ENCODE measurements around the gene COL8A1.

COL8A1 gene

GRCh38 chr3:99674086-99674789, 35.8 kb downstream of the COL8A1 start:
- DNase-seq, result no peak
- Histone ChIP-seq H3K79me2 (ENCODE audit: control insufficient read depth, insufficient read depth, low read length) (no peaks in the 10 kb centered on the region), H2BK120ac (ENCODE audit: low read depth, low read length) (no peak overlapping the region), H3K9ac (ENCODE audit: low read length) (no peak overlapping the region), H3K4me3 (ENCODE audit: low read length) (no peak overlapping the region), H2BK15ac (replicated peaks; ENCODE audit: low read depth) (no peak overlapping the region), H2AK5ac (ENCODE audit: low read length) (no peak overlapping the region), H3K56ac (ENCODE audit: low read length) (no peak overlapping the region), H4K8ac (ENCODE audit: low read depth, low read length) (no peak overlapping the region), H3K79me1 (ENCODE audit: low read length) (no peaks in the 10 kb centered on the region), H3K27ac (ENCODE audit: low read depth, low read length) (no peak overlapping the region), H3K4me1 (ENCODE audit: control insufficient read depth, low read depth, low read length) (no peaks in the 10 kb centered on the region), H2BK5ac (ENCODE audit: low read length) (no peak overlapping the region), H3K27me3 (ENCODE audit: insufficient read depth, low read length, poor library complexity) (no peaks in the 10 kb centered on the region), H3K36me3 (ENCODE audit: control insufficient read depth, insufficient read depth, low read length) (no peaks in the 10 kb centered on the region), H3K18ac (ENCODE audit: low read length) (no peak overlapping the region), H3K4ac (ENCODE audit: low read depth, low read length) (no peak overlapping the region), H3K4me2 (ENCODE audit: low read length) (no peak overlapping the region), H4K5ac (ENCODE audit: low read length) (no peak overlapping the region), H3K23ac (ENCODE audit: low read length) (no peak overlapping the region)
- no CpG with 5 or more reads among the region's 2 CpGs for WGBS (ENCODE audit: extremely low coverage, insufficient coverage, low lambda C conversion rate)

- no peak for DNase-seq
- H3K56ac ChIP-seq (ENCODE audit: low read length), result no peak overlapping the region
- H2AK5ac ChIP-seq (ENCODE audit: low read length), result no peak overlapping the region
- no peak overlapping the region for H3K4ac ChIP-seq (ENCODE audit: low read depth, low read length)
- no peak overlapping the region for H3K4me2 ChIP-seq (ENCODE audit: low read length)
- H3K79me2 ChIP-seq (ENCODE audit: control insufficient read depth, insufficient read depth, low read length), result no peaks in the 10 kb centered on the region
- no peaks in the 10 kb centered on the region for H3K27me3 ChIP-seq (ENCODE audit: insufficient read depth, low read length, poor library complexity)
- no peak overlapping the region for H4K5ac ChIP-seq (ENCODE audit: low read length)
- H3K23ac ChIP-seq (ENCODE audit: low read length), result no peak overlapping the region
- WGBS (ENCODE audit: extremely low coverage, insufficient coverage, low lambda C conversion rate), result no CpG with 5 or more reads among the region's 1 CpG
- H2BK15ac ChIP-seq (replicated peaks; ENCODE audit: low read depth), result no peak overlapping the region
- no peaks in the 10 kb centered on the region for H3K4me1 ChIP-seq (ENCODE audit: control insufficient read depth, low read depth, low read length)
- no peak overlapping the region for H4K8ac ChIP-seq (ENCODE audit: low read depth, low read length)
- no peak overlapping the region for H2BK5ac ChIP-seq (ENCODE audit: low read length)
- no peaks in the 10 kb centered on the region for H3K36me3 ChIP-seq (ENCODE audit: control insufficient read depth, insufficient read depth, low read length)
- H3K4me3 ChIP-seq (ENCODE audit: low read length), result no peak overlapping the region
- no peak overlapping the region for H3K9ac ChIP-seq (ENCODE audit: low read length)
- H3K79me1 ChIP-seq (ENCODE audit: low read length), result no peaks in the 10 kb centered on the region
- H3K18ac ChIP-seq (ENCODE audit: low read length), result no peak overlapping the region
- H3K27ac ChIP-seq (ENCODE audit: low read depth, low read length), result no peak overlapping the region
- H2BK120ac ChIP-seq (ENCODE audit: low read depth, low read length), result no peak overlapping the region
Observed at GRCh38 chr3:99678023-99678422, 39.6 kb downstream of the COL8A1 start.

- no peaks in the 10 kb centered on the region for H3K4me1 ChIP-seq (ENCODE audit: control insufficient read depth, low read depth, low read length)
- H2BK5ac ChIP-seq (ENCODE audit: low read length), result no peak overlapping the region
- H2BK120ac ChIP-seq (ENCODE audit: low read depth, low read length), result no peak overlapping the region
- H3K4ac ChIP-seq (ENCODE audit: low read depth, low read length), result no peak overlapping the region
- no peak overlapping the region for H3K23ac ChIP-seq (ENCODE audit: low read length)
- no peak overlapping the region for H3K4me2 ChIP-seq (ENCODE audit: low read length)
- no peak overlapping the region for H2BK15ac ChIP-seq (replicated peaks; ENCODE audit: low read depth)
- H3K56ac ChIP-seq (ENCODE audit: low read length), result no peak overlapping the region
- no peak for DNase-seq
- H4K5ac ChIP-seq (ENCODE audit: low read length), result no peak overlapping the region
- no CpG with 5 or more reads among the region's 2 CpGs for WGBS (ENCODE audit: extremely low coverage, insufficient coverage, low lambda C conversion rate)
- H3K9ac ChIP-seq (ENCODE audit: low read length), result no peak overlapping the region
- H4K8ac ChIP-seq (ENCODE audit: low read depth, low read length), result no peak overlapping the region
- no peaks in the 10 kb centered on the region for H3K79me2 ChIP-seq (ENCODE audit: control insufficient read depth, insufficient read depth, low read length)
- H2AK5ac ChIP-seq (ENCODE audit: low read length), result no peak overlapping the region
- H3K18ac ChIP-seq (ENCODE audit: low read length), result no peak overlapping the region
- no peak overlapping the region for H3K27ac ChIP-seq (ENCODE audit: low read depth, low read length)
- no peaks in the 10 kb centered on the region for H3K36me3 ChIP-seq (ENCODE audit: control insufficient read depth, insufficient read depth, low read length)
- H3K4me3 ChIP-seq (ENCODE audit: low read length), result no peak overlapping the region
- H3K79me1 ChIP-seq (ENCODE audit: low read length), result no peaks in the 10 kb centered on the region
- H3K27me3 ChIP-seq (ENCODE audit: insufficient read depth, low read length, poor library complexity), result no peaks in the 10 kb centered on the region
Observed at GRCh38 chr3:99678896-99679295, 40.5 kb downstream of the COL8A1 start.

- no peak overlapping the region for H3K18ac ChIP-seq (ENCODE audit: low read length)
- no peak overlapping the region for H3K9ac ChIP-seq (ENCODE audit: low read length)
- no peak overlapping the region for H4K8ac ChIP-seq (ENCODE audit: low read depth, low read length)
- H2BK5ac ChIP-seq (ENCODE audit: low read length), result no peak overlapping the region
- H2BK120ac ChIP-seq (ENCODE audit: low read depth, low read length), result no peak overlapping the region
- no peaks in the 10 kb centered on the region for H3K27me3 ChIP-seq (ENCODE audit: insufficient read depth, low read length, poor library complexity)
- no peaks in the 10 kb centered on the region for H3K36me3 ChIP-seq (ENCODE audit: control insufficient read depth, insufficient read depth, low read length)
- H3K79me1 ChIP-seq (ENCODE audit: low read length), result no peaks in the 10 kb centered on the region
- no peak overlapping the region for H3K4ac ChIP-seq (ENCODE audit: low read depth, low read length)
- no peak overlapping the region for H2BK15ac ChIP-seq (replicated peaks; ENCODE audit: low read depth)
- no peak overlapping the region for H3K23ac ChIP-seq (ENCODE audit: low read length)
- no peak for DNase-seq
- no peaks in the 10 kb centered on the region for H3K79me2 ChIP-seq (ENCODE audit: control insufficient read depth, insufficient read depth, low read length)
- no peak overlapping the region for H3K4me2 ChIP-seq (ENCODE audit: low read length)
- no peak overlapping the region for H4K5ac ChIP-seq (ENCODE audit: low read length)
- no peaks in the 10 kb centered on the region for H3K4me1 ChIP-seq (ENCODE audit: control insufficient read depth, low read depth, low read length)
- no peak overlapping the region for H2AK5ac ChIP-seq (ENCODE audit: low read length)
- H3K4me3 ChIP-seq (ENCODE audit: low read length), result no peak overlapping the region
- WGBS (ENCODE audit: extremely low coverage, insufficient coverage, low lambda C conversion rate), result no CpG with 5 or more reads among the region's 1 CpG
- no peak overlapping the region for H3K27ac ChIP-seq (ENCODE audit: low read depth, low read length)
- H3K56ac ChIP-seq (ENCODE audit: low read length), result no peak overlapping the region
Observed at GRCh38 chr3:99681512-99681911, 43.1 kb downstream of the COL8A1 start.

GRCh38 chr3:99681976-99682375, 43.6 kb downstream of the COL8A1 start:
- Histone ChIP-seq H2BK120ac (ENCODE audit: low read depth, low read length) (no peak overlapping the region), H4K8ac (ENCODE audit: low read depth, low read length) (no peak overlapping the region), H3K4ac (ENCODE audit: low read depth, low read length) (no peak overlapping the region), H2BK15ac (replicated peaks; ENCODE audit: low read depth) (no peak overlapping the region), H3K4me2 (ENCODE audit: low read length) (no peak overlapping the region), H3K4me3 (ENCODE audit: low read length) (no peak overlapping the region), H4K5ac (ENCODE audit: low read length) (no peak overlapping the region), H3K36me3 (ENCODE audit: control insufficient read depth, insufficient read depth, low read length) (no peaks in the 10 kb centered on the region), H3K27me3 (ENCODE audit: insufficient read depth, low read length, poor library complexity) (no peaks in the 10 kb centered on the region), H3K23ac (ENCODE audit: low read length) (no peak overlapping the region), H3K79me2 (ENCODE audit: control insufficient read depth, insufficient read depth, low read length) (no peaks in the 10 kb centered on the region), H3K9ac (ENCODE audit: low read length) (no peak overlapping the region), H2AK5ac (ENCODE audit: low read length) (no peak overlapping the region), H3K56ac (ENCODE audit: low read length) (no peak overlapping the region), H3K27ac (ENCODE audit: low read depth, low read length) (no peak overlapping the region), H3K4me1 (ENCODE audit: control insufficient read depth, low read depth, low read length) (no peaks in the 10 kb centered on the region), H3K79me1 (ENCODE audit: low read length) (no peaks in the 10 kb centered on the region), H3K18ac (ENCODE audit: low read length) (no peak overlapping the region), H2BK5ac (ENCODE audit: low read length) (no peak overlapping the region)
- WGBS (ENCODE audit: extremely low coverage, insufficient coverage, low lambda C conversion rate), result no CpG with 5 or more reads among the region's 9 CpGs
- DNase-seq, result no peak

GRCh38 chr3:99683465-99683864, 45.1 kb downstream of the COL8A1 start:
- Histone ChIP-seq H3K27me3 (ENCODE audit: insufficient read depth, low read length, poor library complexity) (no peaks in the 10 kb centered on the region), H3K4ac (ENCODE audit: low read depth, low read length) (no peak overlapping the region), H3K4me3 (ENCODE audit: low read length) (no peak overlapping the region), H2AK5ac (ENCODE audit: low read length) (no peak overlapping the region), H2BK15ac (replicated peaks; ENCODE audit: low read depth) (no peak overlapping the region), H3K27ac (ENCODE audit: low read depth, low read length) (no peak overlapping the region), H2BK5ac (ENCODE audit: low read length) (no peak overlapping the region), H2BK120ac (ENCODE audit: low read depth, low read length) (no peak overlapping the region), H3K79me2 (ENCODE audit: control insufficient read depth, insufficient read depth, low read length) (no peaks in the 10 kb centered on the region), H3K36me3 (ENCODE audit: control insufficient read depth, insufficient read depth, low read length) (no peaks in the 10 kb centered on the region), H3K56ac (ENCODE audit: low read length) (no peak overlapping the region), H4K8ac (ENCODE audit: low read depth, low read length) (no peak overlapping the region), H3K4me2 (ENCODE audit: low read length) (no peak overlapping the region), H3K9ac (ENCODE audit: low read length) (no peak overlapping the region), H3K18ac (ENCODE audit: low read length) (no peak overlapping the region), H3K79me1 (ENCODE audit: low read length) (no peaks in the 10 kb centered on the region), H4K5ac (ENCODE audit: low read length) (no peak overlapping the region), H3K23ac (ENCODE audit: low read length) (no peak overlapping the region), H3K4me1 (ENCODE audit: control insufficient read depth, low read depth, low read length) (no peaks in the 10 kb centered on the region)
- DNase-seq, result no peak
- no CpG with 5 or more reads among the region's 1 CpG for WGBS (ENCODE audit: extremely low coverage, insufficient coverage, low lambda C conversion rate)
